ENCODE data around the gene DGKI. TPM values are rescaled to one million over a fixed set of nuclear protein-coding genes. Genes with fewer than 3 reads are reported as not detected.

DGKI gene
- total RNA-seq, 1 experiment from 2014 or later = 0.55 TPM

DNA sequence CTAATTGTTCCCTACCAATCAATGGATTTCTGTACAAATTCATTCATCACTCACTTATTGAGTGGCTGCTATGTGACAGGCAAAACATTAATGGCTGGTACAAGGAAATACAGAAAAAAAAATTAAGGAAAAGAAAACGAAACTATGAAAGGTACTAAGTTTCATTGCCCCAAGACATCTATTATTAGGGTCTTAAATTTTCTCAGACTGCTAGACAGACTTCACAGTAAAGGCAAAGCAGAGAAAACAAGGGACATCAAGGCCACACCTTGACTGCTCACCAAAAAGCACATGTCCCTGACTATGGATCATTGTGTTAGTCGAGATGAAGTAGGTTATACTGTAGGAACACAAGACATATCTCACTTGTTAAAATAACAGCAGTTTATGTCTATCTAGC, 36.5 kb downstream of the DGKI start:
- Histone ChIP-seq H3K4me1 (ENCODE audit: insufficient read depth, low read length) (no peaks in the 10 kb centered on the region), H3T11ph (ENCODE audit: low read length) (no peak overlapping the region), H3K27ac (ENCODE audit: insufficient read length, low read depth, low read length) (no peak overlapping the region), H3K9me3 (ENCODE audit: control insufficient read depth, low read depth, low read length) (no peaks in the 10 kb centered on the region), H4K20me1 (ENCODE audit: control insufficient read depth, insufficient read depth, insufficient read length) (no peaks in the 10 kb centered on the region), H4K8ac (replicated peaks; ENCODE audit: insufficient read length, low read depth, low read length) (no peak overlapping the region), H2BK5ac (ENCODE audit: insufficient read length, low read length) (no peak overlapping the region), H3K4me2 (ENCODE audit: insufficient read depth, insufficient read length, low read length) (no peak overlapping the region), H2BK120ac (ENCODE audit: low read depth, low read length, poor library complexity, severe bottlenecking) (no peak overlapping the region), H3K79me1 (ENCODE audit: insufficient read depth, low read depth, low read length, poor library complexity, severe bottlenecking) (no peaks in the 10 kb centered on the region), H3K56ac (ENCODE audit: insufficient read length, low read depth, low read length) (no peak overlapping the region), H2BK15ac (ENCODE audit: low read depth, low read length) (no peak overlapping the region), H3K27me3 (ENCODE audit: insufficient read depth, low read length) (no peaks in the 10 kb centered on the region), H3K9ac (ENCODE audit: extremely low read depth, insufficient read length, low read length) (no peak overlapping the region), H4K91ac (ENCODE audit: insufficient read length, low read depth, low read length) (no peak overlapping the region), H2BK12ac (ENCODE audit: insufficient read length, low read depth, low read length) (no peak overlapping the region), H3K23ac (ENCODE audit: insufficient read length, low read depth, low read length) (no peak overlapping the region), H2AFZ (ENCODE audit: low read length) (no peak overlapping the region), H3K23me2 (ENCODE audit: insufficient read length, low read depth, low read length, poor library complexity, severe bottlenecking) (no peaks in the 10 kb centered on the region), H3K18ac (ENCODE audit: insufficient read length, low read depth, low read length) (no peak overlapping the region), H2BK20ac (ENCODE audit: low read depth, low read length, poor library complexity, severe bottlenecking) (no peak overlapping the region), H3K4ac (ENCODE audit: low read depth, low read length) (no peak overlapping the region), H3K14ac (ENCODE audit: insufficient read depth, low read length) (no peak overlapping the region), H2AK5ac (ENCODE audit: insufficient read length, low read length) (no peak overlapping the region), H3K79me2 (ENCODE audit: insufficient read depth, low read length) (no peaks in the 10 kb centered on the region), H4K5ac (ENCODE audit: insufficient read length, low read depth, low read length) (no peak overlapping the region)
- no peaks in the 10 kb centered on the region for H3K9me3 Mint-ChIP-seq
- TF ChIP-seq, protein P1, sequence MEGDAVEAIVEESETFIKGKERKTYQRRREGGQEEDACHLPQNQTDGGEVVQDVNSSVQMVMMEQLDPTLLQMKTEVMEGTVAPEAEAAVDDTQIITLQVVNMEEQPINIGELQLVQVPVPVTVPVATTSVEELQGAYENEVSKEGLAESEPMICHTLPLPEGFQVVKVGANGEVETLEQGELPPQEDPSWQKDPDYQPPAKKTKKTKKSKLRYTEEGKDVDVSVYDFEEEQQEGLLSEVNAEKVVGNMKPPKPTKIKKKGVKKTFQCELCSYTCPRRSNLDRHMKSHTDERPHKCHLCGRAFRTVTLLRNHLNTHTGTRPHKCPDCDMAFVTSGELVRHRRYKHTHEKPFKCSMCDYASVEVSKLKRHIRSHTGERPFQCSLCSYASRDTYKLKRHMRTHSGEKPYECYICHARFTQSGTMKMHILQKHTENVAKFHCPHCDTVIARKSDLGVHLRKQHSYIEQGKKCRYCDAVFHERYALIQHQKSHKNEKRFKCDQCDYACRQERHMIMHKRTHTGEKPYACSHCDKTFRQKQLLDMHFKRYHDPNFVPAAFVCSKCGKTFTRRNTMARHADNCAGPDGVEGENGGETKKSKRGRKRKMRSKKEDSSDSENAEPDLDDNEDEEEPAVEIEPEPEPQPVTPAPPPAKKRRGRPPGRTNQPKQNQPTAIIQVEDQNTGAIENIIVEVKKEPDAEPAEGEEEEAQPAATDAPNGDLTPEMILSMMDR (conservative IDR thresholded peaks at IDR 0.05) = no peak
- peaks cover 6 to 10% of the 10 kb centered on the region in 2 experiments for H3K4me1 Mint-ChIP-seq
- no peak overlapping the region for H3K27ac Mint-ChIP-seq
- no CpG with 5 or more reads among the region's 2 CpGs for WGBS (ENCODE audit: extremely low coverage, insufficient read length, low lambda C conversion rate)
- no peaks in the 10 kb centered on the region for H3K27me3 Mint-ChIP-seq (ENCODE audit: low read depth)
- DNase-seq = no peak
- no peaks in the 10 kb centered on the region for H3K36me3 Mint-ChIP-seq (ENCODE audit: insufficient read depth in 1 of 3, low read depth in 3 of 3)
- no peak overlapping the region for H3K4me3 Mint-ChIP-seq
